GM12878 (cell line): Measurements from ENCODE around the gene ARMC9.

Source experiments
- BCL11A ChIP-seq: IDR thresholded peaks from 2 replicates; pipeline ENCODE4 v1.6.1; 2011; ENCODE audit warnings: low read depth, low read length
- CEBPB ChIP-seq, 2 experiments: fragments of 150-350 bp in 1 of 2; IDR thresholded peaks; 2 replicates each; pipeline ENCODE4 v1.6.1; 2012 to 2014; ENCODE audit warnings: low read depth in 2 of 2, low read length in 2 of 2, borderline replicate concordance in 1 of 2, inconsistent platforms in 1 of 2
- CTCF ChIP-seq, 3 experiments: IDR thresholded peaks in 2 of 3; conservative IDR thresholded peaks in 1 of 3; 2 replicates each; pipeline ENCODE4 v1.5.1; 2011; ENCODE audit warnings: low read depth in 3 of 3, low read length in 3 of 3, mild to moderate bottlenecking in 3 of 3, control low read depth in 2 of 3, moderate library complexity in 2 of 3, inconsistent platforms in 1 of 3, mixed read lengths in 1 of 3; ENCODE audit not compliant: control insufficient read depth in 2 of 3, insufficient read depth in 1 of 3; ENCODE audit errors: extremely low read depth in 1 of 3
- EP300 ChIP-seq, 2 experiments: fragments of 150-350 bp in 1 of 2; IDR thresholded peaks; 2 replicates each; pipeline ENCODE4 v1.6.1; 2011 to 2012; ENCODE audit warnings: low read depth in 2 of 2, low read length in 2 of 2, borderline replicate concordance in 1 of 2, improper control_type of control experiment in 1 of 2, inconsistent platforms in 1 of 2; ENCODE audit not compliant: control insufficient read depth in 1 of 2
- MAX ChIP-seq: IDR thresholded peaks from 2 replicates; pipeline ENCODE4 v1.6.1; 2012; ENCODE audit warnings: low read depth, low read length, improper control_type of control experiment
- NR2C2 ChIP-seq: IDR thresholded peaks from 2 replicates; pipeline ENCODE4 v1.6.1; 2011; ENCODE audit warnings: borderline replicate concordance, low read depth; ENCODE audit not compliant: control insufficient read depth, insufficient read length
- RAD21 ChIP-seq: IDR thresholded peaks from 2 replicates; pipeline ENCODE4 v1.6.1; 2011; ENCODE audit warnings: mild to moderate bottlenecking, low read depth, low read length, moderate library complexity; ENCODE audit not compliant: insufficient read depth
- TCF3 ChIP-seq: IDR thresholded peaks from 2 replicates; pipeline ENCODE4 v1.6.1; 2012; ENCODE audit warnings: low read depth, mild to moderate bottlenecking, low read length, borderline replicate concordance; ENCODE audit not compliant: insufficient read depth

GRCh38 chr2:231197706-231198290 lies 633 bp upstream of the ARMC9 start:
- TF ChIP-seq RAD21, result no peak
- TF ChIP-seq BCL11A, result no peak
- TF ChIP-seq CTCF (IDR thresholded peaks at IDR 0.05 in 2 of 3, conservative IDR thresholded peaks at IDR 0.05 in 1 of 3; ENCODE audit: control insufficient read depth in 2 of 3, extremely low read depth in 1 of 3, insufficient read depth in 1 of 3, low read depth in 3 of 3, low read length in 3 of 3), result no peak
- no peak for TF ChIP-seq EP300 (IDR thresholded peaks at IDR 0.05; ENCODE audit: borderline replicate concordance in 1 of 2, control insufficient read depth in 1 of 2, low read depth in 2 of 2, low read length in 2 of 2)
- TF ChIP-seq MAX, result no peak
- no peak for TF ChIP-seq CEBPB (IDR thresholded peaks at IDR 0.05; ENCODE audit: borderline replicate concordance in 1 of 2, low read depth in 2 of 2, low read length in 2 of 2)
- no peak for TF ChIP-seq TCF3
- no peak for TF ChIP-seq NR2C2
